Measurements from ENCODE around the gene CGRRF1.
A peak's percentile ranks its signal among the peaks of the same experiment; 100 is the strongest.

CGRRF1 gene

GRCh38 chr14:54512393-54512792 lies 2.7 kb downstream of the CGRRF1 start:
- TF ChIP-seq EZH2phosphoT487 (IDR thresholded peaks at IDR 0.05; ENCODE audit: borderline replicate concordance) (no peak), CTCF (conservative IDR thresholded peaks at IDR 0.05; ENCODE audit: low read length) (no peak)
- Histone ChIP-seq H3K36me3 (ENCODE audit: insufficient read depth, low read length) (no peaks in the 10 kb centered on the region), H3K4me3 (ENCODE audit: low read length, poor library complexity, severe bottlenecking) (peak overlapping the region; percentile 34), H2AFZ (ENCODE audit: low read length) (no peak overlapping the region), H3K9me3 (ENCODE audit: insufficient read depth, low read depth, low read length) (peaks cover 10% of the 10 kb centered on the region; the same call in 1 of the 2 replicates), H3K79me2 (ENCODE audit: insufficient read depth, low read length) (peaks cover 50% of the 10 kb centered on the region), H3K9me2 (replicated peaks; ENCODE audit: low read depth, low read length) (no peaks in the 10 kb centered on the region), H3K4me2 (ENCODE audit: low read depth, low read length, poor library complexity, severe bottlenecking) (peak overlapping the region; percentile 89), H3K9ac (ENCODE audit: low read depth, low read length, poor library complexity, severe bottlenecking) (no peak overlapping the region), H3K4me1 (ENCODE audit: insufficient read depth, low read length, poor library complexity, severe bottlenecking) (peaks cover 32% of the 10 kb centered on the region), H3K27me3 (ENCODE audit: insufficient read depth, low read length, poor library complexity, severe bottlenecking) (no peaks in the 10 kb centered on the region), H4K20me1 (ENCODE audit: insufficient read depth, low read length, poor library complexity, severe bottlenecking) (peaks cover 4% of the 10 kb centered on the region), H3F3A (ENCODE audit: low read depth) (no peaks in the 10 kb centered on the region)

GRCh38 chr14:54515670-54516069 lies 6.0 kb downstream of the CGRRF1 start:
- Histone ChIP-seq H3K4me3 (ENCODE audit: low read length, poor library complexity, severe bottlenecking) (no peak overlapping the region), H3K9ac (ENCODE audit: low read depth, low read length, poor library complexity, severe bottlenecking) (no peak overlapping the region), H4K20me1 (ENCODE audit: insufficient read depth, low read length, poor library complexity, severe bottlenecking) (peaks cover 3% of the 10 kb centered on the region), H3K4me1 (ENCODE audit: insufficient read depth, low read length, poor library complexity, severe bottlenecking) (peaks cover 26% of the 10 kb centered on the region), H3K9me3 (ENCODE audit: insufficient read depth, low read depth, low read length) (peaks cover 10% of the 10 kb centered on the region; the same call in 1 of the 2 replicates), H2AFZ (ENCODE audit: low read length) (no peak overlapping the region), H3F3A (ENCODE audit: low read depth) (no peaks in the 10 kb centered on the region), H3K27me3 (ENCODE audit: insufficient read depth, low read length, poor library complexity, severe bottlenecking) (no peaks in the 10 kb centered on the region), H3K79me2 (ENCODE audit: insufficient read depth, low read length) (peaks cover 49% of the 10 kb centered on the region), H3K4me2 (ENCODE audit: low read depth, low read length, poor library complexity, severe bottlenecking) (no peak overlapping the region), H3K9me2 (replicated peaks; ENCODE audit: low read depth, low read length) (no peaks in the 10 kb centered on the region), H3K36me3 (ENCODE audit: insufficient read depth, low read length) (no peaks in the 10 kb centered on the region)
- TF ChIP-seq CTCF (conservative IDR thresholded peaks at IDR 0.05; ENCODE audit: low read length), result no peak
- no peak for TF ChIP-seq EZH2phosphoT487 (IDR thresholded peaks at IDR 0.05; ENCODE audit: borderline replicate concordance)

- Histone ChIP-seq H3F3A (ENCODE audit: low read depth) (no peaks in the 10 kb centered on the region), H3K79me2 (ENCODE audit: insufficient read depth, low read length) (peaks cover 39% of the 10 kb centered on the region), H3K4me3 (ENCODE audit: low read length, poor library complexity, severe bottlenecking) (no peak overlapping the region), H3K4me2 (ENCODE audit: low read depth, low read length, poor library complexity, severe bottlenecking) (no peak overlapping the region), H3K36me3 (ENCODE audit: insufficient read depth, low read length) (no peaks in the 10 kb centered on the region), H3K9ac (ENCODE audit: low read depth, low read length, poor library complexity, severe bottlenecking) (no peak overlapping the region), H4K20me1 (ENCODE audit: insufficient read depth, low read length, poor library complexity, severe bottlenecking) (no peaks in the 10 kb centered on the region), H3K9me2 (replicated peaks; ENCODE audit: low read depth, low read length) (no peaks in the 10 kb centered on the region), H2AFZ (ENCODE audit: low read length) (no peak overlapping the region), H3K4me1 (ENCODE audit: insufficient read depth, low read length, poor library complexity, severe bottlenecking) (peaks cover 15% of the 10 kb centered on the region), H3K27me3 (ENCODE audit: insufficient read depth, low read length, poor library complexity, severe bottlenecking) (no peaks in the 10 kb centered on the region), H3K9me3 (ENCODE audit: insufficient read depth, low read depth, low read length) (peaks cover 10% of the 10 kb centered on the region; the same call in 1 of the 2 replicates)
- TF ChIP-seq EZH2phosphoT487 (IDR thresholded peaks at IDR 0.05; ENCODE audit: borderline replicate concordance) (no peak), CTCF (conservative IDR thresholded peaks at IDR 0.05; ENCODE audit: low read length) (no peak)
These were observed 7.0 kb downstream of the CGRRF1 start for GRCh38 chr14:54516709-54517108.

Data from Loucy (cell line).